NCI-H82 treated with DMSO at 0.1 percent for 48 hours (cell line): Measurements from ENCODE around the gene MAGI1.

ENCODE experiments used
- DNase-seq: peaks from one replicate; lab custom pipeline; 2025; ENCODE audit not compliant: unreplicated experiment; lab: John Stamatoyannopoulos, UW

The MAGI1 gene

GRCh38 chr3:65347166-65347565 lies 691.6 kb downstream of the MAGI1 start:
- DNase-seq = no peak

GRCh38 chr3:65344846-65345245 lies 693.9 kb downstream of the MAGI1 start:
- DNase-seq = no peak

- DNase-seq = no peak
Measured at GRCh38 chr3:65344444-65344843, 694.3 kb downstream of the MAGI1 start.

GRCh38 chr3:65343736-65344135 lies 695.0 kb downstream of the MAGI1 start:
- DNase-seq = no peak

GRCh38 chr3:65343026-65343425 lies 695.7 kb downstream of the MAGI1 start:
- no peak for DNase-seq

GRCh38 chr3:65342084-65342683 lies 696.5 kb downstream of the MAGI1 start:
- no peak for DNase-seq

- no peak for DNase-seq
Measured at GRCh38 chr3:65339192-65339740, 699.5 kb downstream of the MAGI1 start.

GRCh38 chr3:65338571-65338970 lies 700.1 kb downstream of the MAGI1 start:
- DNase-seq = no peak

GRCh38 chr3:65335587-65335986 lies 703.1 kb downstream of the MAGI1 start:
- DNase-seq = no peak

GRCh38 chr3:65334045-65334665 lies 704.6 kb downstream of the MAGI1 start:
- no peak for DNase-seq

DNA sequence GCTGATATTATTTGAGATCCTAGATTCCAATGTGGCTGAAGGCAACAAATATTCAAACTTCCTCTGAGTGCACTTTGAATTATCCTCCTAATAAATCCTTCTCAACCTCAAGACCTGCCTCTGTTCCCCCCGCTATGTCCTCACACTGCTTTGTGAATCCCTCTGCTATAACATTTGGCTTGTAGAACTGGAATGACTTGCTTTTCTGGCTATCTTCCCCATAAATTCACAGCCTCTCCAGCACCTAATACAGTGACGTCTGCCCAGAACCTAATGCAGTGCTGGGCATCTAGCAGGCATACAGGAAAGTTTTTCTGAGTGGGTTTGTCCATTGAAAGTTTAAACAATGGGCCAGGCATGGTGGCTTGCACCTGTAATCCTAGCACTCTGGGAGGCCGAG lies 707.0 kb downstream of the MAGI1 start:
- DNase-seq = no peak

- DNase-seq = no peak
Measured at GRCh38 chr3:65330072-65330471, 708.6 kb downstream of the MAGI1 start.

DNA sequence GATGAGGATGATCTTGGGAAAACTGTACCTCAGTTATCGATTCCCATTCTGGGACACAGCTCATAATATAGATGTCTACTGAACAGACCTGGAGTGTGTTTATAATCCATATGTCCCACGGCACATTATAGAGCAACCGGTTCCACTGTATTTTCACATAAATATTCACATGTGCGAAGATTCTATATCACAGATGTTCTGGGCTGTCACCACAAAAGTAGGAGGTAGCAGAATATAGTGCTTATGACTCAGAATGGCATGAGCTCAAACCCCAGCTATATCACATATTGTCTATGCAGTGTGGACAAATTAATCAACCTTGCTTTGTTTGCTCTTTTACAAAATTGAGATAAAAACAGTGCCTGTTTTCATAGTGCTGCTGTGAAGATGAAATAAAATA lies 710.6 kb downstream of the MAGI1 start:
- DNase-seq = no peak

DNA sequence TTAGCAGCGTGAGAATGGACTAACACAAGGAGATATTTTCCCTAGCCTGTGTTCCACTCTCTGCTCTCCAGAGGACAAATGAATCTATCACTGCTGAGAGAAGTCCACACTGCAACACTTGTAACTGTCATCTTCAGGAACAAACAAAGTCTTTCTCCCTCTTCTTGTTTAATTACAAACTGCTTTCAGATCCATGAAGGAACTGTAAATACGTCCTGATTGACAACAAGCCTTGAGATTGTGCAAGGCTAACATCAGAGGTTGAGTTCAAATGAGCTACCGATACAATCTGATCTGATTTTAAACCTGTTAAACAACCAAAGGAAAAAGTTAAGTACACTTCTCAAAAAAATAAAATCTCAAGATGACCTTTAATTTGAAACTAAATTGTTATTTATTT lies 712.1 kb downstream of the MAGI1 start:
- DNase-seq = no peak

DNA sequence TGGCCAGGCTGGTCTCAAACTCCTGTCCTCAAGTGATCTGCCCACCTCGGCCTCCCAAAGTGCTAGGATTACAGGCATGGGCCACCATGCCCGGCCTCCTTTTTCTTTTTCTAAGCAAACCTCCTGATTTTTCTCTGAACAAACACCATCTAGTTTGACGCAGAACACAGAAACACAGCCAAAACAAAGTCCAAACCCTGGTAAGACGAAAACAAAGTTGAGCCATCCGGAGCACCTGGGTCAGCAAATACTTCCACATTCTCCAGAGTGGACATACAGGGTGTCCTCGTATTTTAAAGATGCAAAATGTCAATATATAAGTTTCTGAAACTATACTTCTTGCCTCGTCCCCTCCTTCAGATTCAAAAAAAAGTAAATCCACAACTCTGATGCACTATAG lies 715.8 kb downstream of the MAGI1 start:
- DNase-seq = no peak

- no peak for DNase-seq
Measured at GRCh38 chr3:65318231-65318630, 720.5 kb downstream of the MAGI1 start.

- DNase-seq = no peak
Measured at GRCh38 chr3:65314916-65315315, 723.8 kb downstream of the MAGI1 start.

DNA sequence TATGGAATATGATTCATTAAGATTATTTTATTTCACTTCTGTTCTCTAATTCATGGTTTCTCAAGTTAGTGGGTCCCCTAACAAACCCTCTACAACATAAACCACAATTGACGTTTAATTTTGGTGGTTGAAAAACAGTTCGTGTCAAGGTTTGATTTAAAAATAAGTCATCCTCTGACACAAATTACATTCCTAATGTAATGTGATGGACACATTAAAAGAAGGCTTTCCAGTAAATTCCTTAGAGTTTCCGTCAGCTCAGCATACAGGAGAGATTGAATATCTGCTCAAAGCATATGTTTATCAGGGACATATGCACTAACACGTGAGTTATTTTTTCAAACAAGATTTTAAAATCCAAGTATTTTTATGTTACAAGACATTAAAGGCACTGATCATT lies 724.4 kb downstream of the MAGI1 start:
- DNase-seq = no peak

- DNase-seq = no peak
Measured at GRCh38 chr3:65313666-65314065, 725.1 kb downstream of the MAGI1 start.

DNA sequence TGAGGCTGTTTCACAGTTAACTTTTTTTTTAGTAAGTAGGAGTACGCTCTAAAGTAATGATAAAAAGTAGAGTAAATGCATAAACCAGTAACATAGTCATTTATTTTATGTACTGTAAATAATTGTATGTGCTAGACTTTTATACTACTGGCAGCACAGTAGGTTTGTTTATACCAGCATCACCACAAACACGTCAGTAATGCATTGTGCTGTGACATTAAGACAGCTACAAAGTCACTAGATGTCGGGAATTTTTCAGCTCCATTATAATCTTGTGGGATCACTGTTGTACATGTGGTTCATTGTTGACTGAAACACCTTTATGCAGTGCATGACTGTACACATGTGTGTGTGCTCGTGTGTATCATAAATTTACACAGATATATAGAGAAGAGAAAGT lies 732.9 kb downstream of the MAGI1 start:
- no peak for DNase-seq
